ENCODE data around the gene UGT3A1. TPM values are rescaled to one million over a fixed set of nuclear protein-coding genes. Genes with fewer than 3 reads are reported as not detected.
"Not testable (repeated sequence)": the region's sequence is repeated elsewhere in the genome, so short reads cannot be mapped to it uniquely, and the experiment has no call there.

UGT3A1 gene
- total and polyA plus RNA-seq, 3 donors from 2014 or later: 4.3 to 12.4 (median 7.5) TPM

GRCh38 chr5:36026706-36027465 lies 35.7 kb upstream of the UGT3A1 start:
- Histone ChIP-seq H3K4me3 (no peak overlapping the region), H3K9me3 (no peaks in the 10 kb centered on the region), H3K36me3 (ENCODE audit: low read depth, missing control alignments) (no peaks in the 10 kb centered on the region), H3K4me1 (no peaks in the 10 kb centered on the region), H3K27ac (no peak overlapping the region), H3K27me3 (no peaks in the 10 kb centered on the region)
- 66 to 68% methylated on average over 6 of the region's 6 CpGs for WGBS, 2 donors
- TF ChIP-seq CTCF (IDR thresholded peaks at IDR 0.05): no peak
- TF ChIP-seq POLR2A (IDR thresholded peaks at IDR 0.05): no peak
- intact Hi-C loops (cut with DNase I; ENCODE audit: low total_unique reads): no loop called here
- no peak for DNase-seq

GRCh38 chr5:36022246-36022645 lies 31.1 kb upstream of the UGT3A1 start:
- intact Hi-C loops (cut with DNase I; ENCODE audit: low total_unique reads); H3K9me3 ChIP-seq; DNase-seq; H3K27me3 ChIP-seq; H3K4me3 ChIP-seq; H3K4me1 ChIP-seq; H3K36me3 ChIP-seq (ENCODE audit: low read depth, missing control alignments); H3K27ac ChIP-seq: not testable (repeated sequence)
- WGBS, 2 donors: 67 to 71% methylated on average over 6 of the region's 6 CpGs

GRCh38 chr5:36019584-36019983 lies 28.4 kb upstream of the UGT3A1 start:
- H3K4me3 ChIP-seq; H3K9me3 ChIP-seq; H3K27me3 ChIP-seq; intact Hi-C loops (cut with DNase I; ENCODE audit: low total_unique reads); H3K36me3 ChIP-seq (ENCODE audit: low read depth, missing control alignments); DNase-seq; H3K4me1 ChIP-seq; H3K27ac ChIP-seq: not testable (repeated sequence)
- WGBS, 2 donors: 90 to 92% methylated on average over 5 of the region's 5 CpGs

- Histone ChIP-seq H3K27me3 (no peaks in the 10 kb centered on the region), H3K4me3 (no peak overlapping the region), H3K27ac (no peak overlapping the region), H3K4me1 (no peaks in the 10 kb centered on the region), H3K36me3 (ENCODE audit: low read depth, missing control alignments) (no peaks in the 10 kb centered on the region), H3K9me3 (no peaks in the 10 kb centered on the region)
- intact Hi-C loops (cut with DNase I; ENCODE audit: low total_unique reads): no loop called here
- TF ChIP-seq CTCF (IDR thresholded peaks at IDR 0.05): no peak
- TF ChIP-seq POLR2A (IDR thresholded peaks at IDR 0.05): no peak
- WGBS, 2 donors: 65 to 70% methylated on average over 5 of the region's 5 CpGs
- DNase-seq: no peak
These were observed 26.4 kb upstream of the UGT3A1 start for GRCh38 chr5:36017622-36018021.

DNA sequence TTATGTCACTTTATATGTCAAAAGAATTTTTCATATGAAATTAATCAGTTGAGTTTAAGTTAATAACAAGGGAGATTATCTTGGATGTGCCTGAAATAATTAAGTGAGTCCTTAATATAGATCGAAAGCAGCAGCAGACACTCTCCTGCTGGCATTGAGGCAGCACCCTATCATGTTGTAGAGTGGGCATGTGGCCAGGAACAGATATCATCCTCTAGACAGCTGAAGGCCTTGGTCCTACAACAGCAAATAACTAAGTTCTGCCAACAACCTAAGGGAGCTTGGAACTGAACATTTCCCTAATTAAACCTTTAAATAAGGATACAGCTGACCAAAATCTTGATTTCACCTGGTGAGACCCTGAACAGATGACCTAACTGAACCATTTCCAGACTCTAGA lies 25.8 kb upstream of the UGT3A1 start:
- intact Hi-C loops (cut with DNase I; ENCODE audit: low total_unique reads): no loop called here
- WGBS, 2 donors: 48 to 56% methylated on average over 1 of the region's 1 CpG
- no peak for DNase-seq

GRCh38 chr5:36013182-36013581 lies 22.0 kb upstream of the UGT3A1 start:
- H3K27ac ChIP-seq: no peak overlapping the region
- H3K36me3 ChIP-seq (ENCODE audit: low read depth, missing control alignments): no peaks in the 10 kb centered on the region
- TF ChIP-seq CTCF (IDR thresholded peaks at IDR 0.05): no peak
- no peak for TF ChIP-seq POLR2A (IDR thresholded peaks at IDR 0.05)
- no peaks in the 10 kb centered on the region for H3K9me3 ChIP-seq
- no peak overlapping the region for H3K4me3 ChIP-seq
- 66 to 72% methylated on average over 2 of the region's 2 CpGs for WGBS, 2 donors
- H3K4me1 ChIP-seq: no peaks in the 10 kb centered on the region
- intact Hi-C loops (cut with DNase I; ENCODE audit: low total_unique reads): no loop called here
- no peaks in the 10 kb centered on the region for H3K27me3 ChIP-seq
- DNase-seq: no peak

More for the DNA sequence above, 25.8 kb upstream of the UGT3A1 start:
- TF ChIP-seq POLR2A (IDR thresholded peaks at IDR 0.05): no peak
- Histone ChIP-seq H3K4me1 (no peaks in the 10 kb centered on the region), H3K9me3 (no peaks in the 10 kb centered on the region), H3K4me3 (no peak overlapping the region), H3K27ac (no peak overlapping the region), H3K27me3 (no peaks in the 10 kb centered on the region), H3K36me3 (ENCODE audit: low read depth, missing control alignments) (no peaks in the 10 kb centered on the region)
